Neutrophil (primary cell): ENCODE data around the gene ATF7IP.
A peak's percentile ranks its signal among the peaks of the same experiment; 100 is the strongest.
"Not testable (repeated sequence)": the region's sequence is repeated elsewhere in the genome, so short reads cannot be mapped to it uniquely, and the experiment has no call there.

Experiments used
- H3K27ac ChIP-seq: fragments of 200-600 bp; sonication (generic); 2 replicates; pipeline ENCODE4 v1.5.1; 2016; ENCODE audit warnings: mild to moderate bottlenecking, moderate library complexity
- H3K27me3 ChIP-seq: fragments of 200-600 bp; sonication (generic); 2 replicates; pipeline ENCODE4 v1.6.0; 2016; ENCODE audit warnings: mild to moderate bottlenecking
- H3K36me3 ChIP-seq: fragments of 200-600 bp; sonication (generic); 2 replicates; pipeline ENCODE4 v1.5.1; 2017
- H3K4me1 ChIP-seq, 2 experiments: fragments of 200-600 bp in 1 of 2; sonication (generic) in 1 of 2; 1 replicate in 1 of 2; 2 replicates in 1 of 2; pipeline versions ENCODE4 v1.5.1 to v1.6.1; 2013 to 2016; ENCODE audit warnings: low read depth in 1 of 2, low read length in 1 of 2, mild to moderate bottlenecking in 1 of 2, moderate library complexity in 1 of 2; ENCODE audit not compliant: control insufficient read depth in 1 of 2, insufficient read depth in 1 of 2
- H3K4me3 ChIP-seq, 2 experiments: fragments of 200-600 bp in 1 of 2; sonication (generic) in 1 of 2; 1 replicate in 1 of 2; 2 replicates in 1 of 2; pipeline ENCODE4 v1.5.1; 2013 to 2016; ENCODE audit warnings: low read depth in 1 of 2, low read length in 1 of 2, mild to moderate bottlenecking in 1 of 2, moderate library complexity in 1 of 2
- H3K9me3 ChIP-seq: fragments of 200-600 bp; sonication (generic); 2 replicates; pipeline ENCODE4 v1.5.1; 2016
- CTCF ChIP-seq: fragments of 200-600 bp; sonication (generic); IDR thresholded peaks from 2 replicates; pipeline ENCODE4 v1.5.1; 2016; ENCODE audit warnings: antibody characterized with exemption

The ATF7IP gene

DNA sequence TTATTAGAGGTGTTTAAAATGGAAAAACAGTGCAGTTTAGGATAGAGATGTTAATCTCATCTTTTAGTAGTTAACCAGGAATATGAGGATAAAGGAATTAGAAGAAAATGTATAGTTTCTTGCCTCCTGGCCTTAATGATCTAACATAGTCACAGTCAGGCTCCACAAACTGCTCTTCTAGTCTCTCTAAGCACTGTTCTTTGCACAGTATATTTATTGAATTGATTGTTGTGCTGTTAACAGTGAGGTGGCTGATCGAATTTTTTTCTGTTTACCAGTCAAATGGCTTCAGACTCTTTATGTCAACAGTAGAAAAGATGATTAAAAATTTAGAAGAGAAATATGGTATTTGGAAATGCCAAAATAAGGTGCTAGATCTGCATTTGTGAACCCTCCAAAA, 37.8 kb downstream of the ATF7IP start:
- no peak for TF ChIP-seq CTCF
- Histone ChIP-seq H3K4me3 (no peak overlapping the region), H3K27me3 (no peaks in the 10 kb centered on the region), H3K4me1 (peaks cover 0 to 15% of the 10 kb centered on the region in 2 experiments), H3K36me3 (no peaks in the 10 kb centered on the region), H3K9me3 (no peaks in the 10 kb centered on the region), H3K27ac (peak overlapping the region; percentile 9)

DNA sequence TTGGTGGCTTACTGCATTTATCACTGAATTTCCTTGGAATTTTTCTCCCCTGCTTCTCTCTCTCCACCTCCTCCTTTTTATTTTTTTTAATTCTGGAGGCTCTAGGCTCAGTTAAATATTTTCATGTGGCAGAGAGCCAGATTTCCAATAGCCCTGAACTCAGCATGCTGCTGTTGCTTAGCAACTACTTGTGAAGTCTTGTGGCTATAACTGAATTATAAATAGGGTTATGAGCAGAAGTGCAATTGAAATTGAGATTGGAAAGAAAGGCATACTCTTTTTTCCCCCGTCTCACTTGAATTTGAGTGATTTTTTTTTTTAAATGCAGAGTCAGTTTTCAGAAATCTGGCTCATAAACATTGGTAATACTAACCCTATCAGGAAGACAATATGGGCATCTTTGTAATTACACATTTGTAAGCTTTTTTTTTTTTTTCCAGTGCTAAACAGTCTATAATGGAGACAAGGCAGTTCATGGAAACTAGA, 38.3 kb downstream of the ATF7IP start:
- peak overlapping the region; percentile 9 for H3K27ac ChIP-seq
- no peak for TF ChIP-seq CTCF
- peaks cover 0 to 20% of the 10 kb centered on the region in 2 experiments for H3K4me1 ChIP-seq
- H3K27me3 ChIP-seq, result no peaks in the 10 kb centered on the region
- H3K36me3 ChIP-seq, result no peaks in the 10 kb centered on the region
- no peaks in the 10 kb centered on the region for H3K9me3 ChIP-seq
- H3K4me3 ChIP-seq, result no peak overlapping the region

GRCh38 chr12:14405407-14405806, 39.9 kb downstream of the ATF7IP start:
- H3K4me1 ChIP-seq, result peaks cover 0 to 12% of the 10 kb centered on the region in 2 experiments
- not testable (repeated sequence) for H3K9me3 ChIP-seq, H3K27me3 ChIP-seq, H3K36me3 ChIP-seq, H3K4me3 ChIP-seq, H3K27ac ChIP-seq

DNA sequence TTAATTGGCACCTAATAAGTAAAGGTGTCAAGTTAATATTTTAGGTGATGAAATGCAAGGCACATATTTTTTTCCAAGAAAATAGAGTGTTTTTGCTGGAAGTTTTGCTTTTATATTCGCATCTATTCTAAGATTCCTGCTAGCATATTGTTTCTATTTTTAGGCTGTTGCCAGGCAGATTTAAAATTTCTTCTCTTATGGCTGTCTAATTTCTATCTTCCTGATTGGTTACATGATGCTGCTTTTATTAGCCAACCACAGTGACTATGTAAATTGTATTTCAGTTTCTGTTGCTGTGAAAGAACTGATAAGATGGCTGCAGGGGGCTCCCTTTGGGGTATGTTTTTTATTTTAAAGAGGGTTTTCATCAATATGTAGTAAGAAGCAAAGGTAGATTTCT, 42.7 kb downstream of the ATF7IP start:
- no peak overlapping the region for H3K4me3 ChIP-seq
- no peaks in the 10 kb centered on the region for H3K27me3 ChIP-seq
- H3K27ac ChIP-seq, result peak overlapping the region; percentile 24
- H3K36me3 ChIP-seq, result no peaks in the 10 kb centered on the region
- no peak for TF ChIP-seq CTCF
- H3K4me1 ChIP-seq, result peaks cover 0 to 10% of the 10 kb centered on the region in 2 experiments
- H3K9me3 ChIP-seq, result no peaks in the 10 kb centered on the region

- no peaks in the 10 kb centered on the region for H3K36me3 ChIP-seq
- H3K4me3 ChIP-seq, result no peak overlapping the region
- H3K27ac ChIP-seq, result no peak overlapping the region
- H3K27me3 ChIP-seq, result no peaks in the 10 kb centered on the region
- H3K9me3 ChIP-seq, result no peaks in the 10 kb centered on the region
- TF ChIP-seq CTCF, result no peak
- H3K4me1 ChIP-seq, result peaks cover 0 to 10% of the 10 kb centered on the region in 2 experiments
These were observed 44.7 kb downstream of the ATF7IP start for GRCh38 chr12:14410177-14410576.

DNA sequence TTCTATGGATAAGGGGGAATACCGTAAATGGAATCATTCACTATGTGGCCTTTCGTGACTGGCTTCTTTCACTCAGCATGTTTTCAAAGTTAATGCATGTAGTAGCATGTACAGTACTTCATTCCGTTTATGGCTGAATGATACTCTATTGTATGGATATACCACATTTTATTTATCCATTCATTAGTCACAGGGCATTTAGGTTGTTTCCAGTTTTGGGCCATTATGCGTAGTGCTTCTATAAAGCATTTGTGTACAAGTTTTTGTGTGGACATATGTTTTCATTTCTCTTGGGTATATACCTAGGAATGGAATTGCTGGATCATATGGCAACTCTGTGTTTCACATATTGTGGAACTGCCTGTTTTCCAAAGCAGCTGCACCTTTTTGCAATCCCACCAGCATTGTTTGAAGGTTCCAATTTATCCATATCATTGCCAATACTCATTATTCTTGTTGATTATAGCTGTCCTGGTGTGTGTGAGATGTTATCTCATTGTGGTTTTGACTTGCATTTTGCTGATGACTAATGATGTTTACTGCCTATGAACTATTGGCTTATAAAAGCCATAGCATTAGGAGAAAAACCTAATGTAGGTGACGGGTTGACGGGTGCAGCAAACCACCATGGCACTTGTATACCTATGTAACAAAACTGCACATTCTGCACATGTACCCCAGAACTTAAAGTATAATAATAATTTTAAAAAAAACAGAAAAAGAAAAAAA, 45.5 kb downstream of the ATF7IP start:
- Histone ChIP-seq H3K36me3 (no peaks in the 10 kb centered on the region), H3K27ac (peak overlapping the region; percentile 13), H3K4me1 (peaks cover 0 to 14% of the 10 kb centered on the region in 2 experiments), H3K9me3 (no peaks in the 10 kb centered on the region), H3K27me3 (no peaks in the 10 kb centered on the region), H3K4me3 (no peak overlapping the region)
- TF ChIP-seq CTCF, result no peak
